ENCODE results near the gene PTPN13. TPM values are rescaled to one million over a fixed set of nuclear protein-coding genes. Genes with fewer than 3 reads are reported as not detected.

Gene PTPN13
- total RNA-seq, 1 experiment from 2014 or later = 107 TPM

DNA sequence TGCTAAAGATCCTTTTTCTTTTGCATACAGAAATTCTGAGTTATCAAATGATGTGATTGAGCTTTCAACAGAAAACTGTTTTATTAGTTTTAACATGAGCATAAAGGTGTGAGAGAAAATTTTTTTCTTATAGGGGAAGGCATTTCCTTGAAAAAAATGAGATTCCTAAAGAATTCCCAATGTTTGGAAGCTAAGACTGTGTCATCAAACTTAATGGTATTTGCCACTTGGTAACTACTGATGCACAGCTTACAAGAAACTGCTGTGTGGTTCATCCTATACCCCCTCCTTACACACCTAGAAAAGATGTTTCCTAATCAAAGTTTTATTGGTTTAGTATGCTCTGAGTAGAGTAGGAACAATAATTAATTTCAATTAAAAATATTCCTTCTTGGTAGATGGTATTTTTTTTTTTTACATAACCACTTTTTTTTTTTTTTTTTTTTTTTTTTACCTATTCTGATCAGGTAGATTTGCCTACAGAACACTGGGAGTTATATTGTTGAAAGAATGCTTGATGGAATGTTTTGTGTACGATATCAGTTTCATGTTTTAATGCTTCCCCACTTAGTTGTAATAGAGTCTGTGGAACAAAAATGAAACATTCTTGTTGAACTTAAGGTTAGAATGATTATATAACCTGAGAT is 6.0 kb downstream of the PTPN13 start:
- Histone ChIP-seq H3K4me1 (ENCODE audit: insufficient read depth, low read length, poor library complexity, severe bottlenecking) (peaks cover 29% of the 10 kb centered on the region), H3K27me3 (replicated peaks; ENCODE audit: insufficient read depth, low read depth, low read length, poor library complexity) (no peaks in the 10 kb centered on the region), H3K4me3 (ENCODE audit: low read depth, low read length, poor library complexity, severe bottlenecking) (peak overlapping the region; percentile 15), H3K9me3 (ENCODE audit: low read depth, low read length, poor library complexity, severe bottlenecking) (no peaks in the 10 kb centered on the region), H3K36me3 (ENCODE audit: insufficient read depth, low read length, poor library complexity, severe bottlenecking) (peaks cover 6% of the 10 kb centered on the region), H3K27ac (ENCODE audit: low read depth, low read length, poor library complexity, severe bottlenecking) (no peak overlapping the region)
- intact Hi-C loops (cut with micrococcal nuclease; ENCODE audit: unreplicated experiment) = no loop called here
- DNase-seq (ENCODE audit: low spot score) = no peak
- ChIA-PET CTCF (no interaction called here), POLR2A (ENCODE audit: low non-redundant PET) (no interaction called here)
- no peak for TF ChIP-seq EZH2 (IDR thresholded peaks at IDR 0.05; ENCODE audit: borderline replicate concordance, low read depth, low read length, poor library complexity, severe bottlenecking)
- TF ChIP-seq, protein P1, sequence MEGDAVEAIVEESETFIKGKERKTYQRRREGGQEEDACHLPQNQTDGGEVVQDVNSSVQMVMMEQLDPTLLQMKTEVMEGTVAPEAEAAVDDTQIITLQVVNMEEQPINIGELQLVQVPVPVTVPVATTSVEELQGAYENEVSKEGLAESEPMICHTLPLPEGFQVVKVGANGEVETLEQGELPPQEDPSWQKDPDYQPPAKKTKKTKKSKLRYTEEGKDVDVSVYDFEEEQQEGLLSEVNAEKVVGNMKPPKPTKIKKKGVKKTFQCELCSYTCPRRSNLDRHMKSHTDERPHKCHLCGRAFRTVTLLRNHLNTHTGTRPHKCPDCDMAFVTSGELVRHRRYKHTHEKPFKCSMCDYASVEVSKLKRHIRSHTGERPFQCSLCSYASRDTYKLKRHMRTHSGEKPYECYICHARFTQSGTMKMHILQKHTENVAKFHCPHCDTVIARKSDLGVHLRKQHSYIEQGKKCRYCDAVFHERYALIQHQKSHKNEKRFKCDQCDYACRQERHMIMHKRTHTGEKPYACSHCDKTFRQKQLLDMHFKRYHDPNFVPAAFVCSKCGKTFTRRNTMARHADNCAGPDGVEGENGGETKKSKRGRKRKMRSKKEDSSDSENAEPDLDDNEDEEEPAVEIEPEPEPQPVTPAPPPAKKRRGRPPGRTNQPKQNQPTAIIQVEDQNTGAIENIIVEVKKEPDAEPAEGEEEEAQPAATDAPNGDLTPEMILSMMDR (conservative IDR thresholded peaks at IDR 0.05; ENCODE audit: low read depth, low read length) = no peak
- no TSS peak for BruUV-seq (replicated peaks)

DNA sequence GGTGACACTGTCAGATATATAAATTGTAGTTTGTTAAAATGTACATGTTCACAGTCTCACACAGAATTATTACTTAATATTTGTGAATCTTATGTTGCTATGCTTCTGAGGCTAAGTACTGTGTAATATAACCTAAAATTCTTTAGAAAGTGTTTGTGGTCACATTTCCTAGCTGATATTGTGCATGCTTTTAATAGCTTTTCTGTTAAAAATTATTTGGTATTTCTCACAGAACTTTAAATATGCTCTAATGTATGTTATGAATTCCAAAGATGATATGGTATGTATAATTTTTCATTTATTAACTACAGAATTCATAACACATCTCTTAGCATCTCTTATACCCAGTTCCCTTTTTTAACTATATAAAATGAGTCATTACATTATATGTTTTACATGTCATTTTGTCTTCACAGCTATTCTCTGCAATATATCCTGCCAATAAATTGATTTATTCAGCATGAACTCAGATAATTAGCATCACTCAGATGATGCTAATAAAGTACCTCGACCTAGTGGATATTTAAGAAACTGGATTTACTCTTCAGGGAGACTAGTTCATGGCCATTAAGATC is 9.3 kb downstream of the PTPN13 start:
- DNase-seq (ENCODE audit: low spot score) = no peak
- no peaks in the 10 kb centered on the region for H3K9me3 ChIP-seq (ENCODE audit: low read depth, low read length, poor library complexity, severe bottlenecking)
- intact Hi-C loops (cut with micrococcal nuclease; ENCODE audit: unreplicated experiment) = no loop called here
- POLR2A ChIA-PET (ENCODE audit: low non-redundant PET) = no interaction called here
- H3K36me3 ChIP-seq (ENCODE audit: insufficient read depth, low read length, poor library complexity, severe bottlenecking) = peaks cover 6% of the 10 kb centered on the region
- H3K27me3 ChIP-seq (replicated peaks; ENCODE audit: insufficient read depth, low read depth, low read length, poor library complexity) = no peaks in the 10 kb centered on the region
- TF ChIP-seq EZH2 (IDR thresholded peaks at IDR 0.05; ENCODE audit: borderline replicate concordance, low read depth, low read length, poor library complexity, severe bottlenecking) = no peak
- TF ChIP-seq, protein P1 (conservative IDR thresholded peaks at IDR 0.05; ENCODE audit: low read depth, low read length) = no peak
- peaks cover 29% of the 10 kb centered on the region for H3K4me1 ChIP-seq (ENCODE audit: insufficient read depth, low read length, poor library complexity, severe bottlenecking)
- BruUV-seq (replicated peaks) = no TSS peak
- H3K27ac ChIP-seq (ENCODE audit: low read depth, low read length, poor library complexity, severe bottlenecking) = no peak overlapping the region
- CTCF ChIA-PET = no interaction called here
- no peak overlapping the region for H3K4me3 ChIP-seq (ENCODE audit: low read depth, low read length, poor library complexity, severe bottlenecking)

GRCh38 chr4:86606809-86607208 is 12.7 kb downstream of the PTPN13 start:
- TF ChIP-seq, protein P1 (conservative IDR thresholded peaks at IDR 0.05; ENCODE audit: low read depth, low read length) = no peak
- no peak for TF ChIP-seq EZH2 (IDR thresholded peaks at IDR 0.05; ENCODE audit: borderline replicate concordance, low read depth, low read length, poor library complexity, severe bottlenecking)
- H3K9me3 ChIP-seq (ENCODE audit: low read depth, low read length, poor library complexity, severe bottlenecking) = no peaks in the 10 kb centered on the region
- peaks cover 24% of the 10 kb centered on the region for H3K4me1 ChIP-seq (ENCODE audit: insufficient read depth, low read length, poor library complexity, severe bottlenecking)
- CTCF ChIA-PET = no interaction called here
- intact Hi-C loops (cut with micrococcal nuclease; ENCODE audit: unreplicated experiment) = no loop called here
- BruUV-seq (replicated peaks) = no TSS peak
- H3K27ac ChIP-seq (ENCODE audit: low read depth, low read length, poor library complexity, severe bottlenecking) = no peak overlapping the region
- H3K27me3 ChIP-seq (replicated peaks; ENCODE audit: insufficient read depth, low read depth, low read length, poor library complexity) = no peaks in the 10 kb centered on the region
- POLR2A ChIA-PET (ENCODE audit: low non-redundant PET) = no interaction called here
- peaks cover 12% of the 10 kb centered on the region for H3K36me3 ChIP-seq (ENCODE audit: insufficient read depth, low read length, poor library complexity, severe bottlenecking)
- no peak overlapping the region for H3K4me3 ChIP-seq (ENCODE audit: low read depth, low read length, poor library complexity, severe bottlenecking)
- DNase-seq (ENCODE audit: low spot score) = no peak
